ENCODE data around the gene OR10AD1.

DNA sequence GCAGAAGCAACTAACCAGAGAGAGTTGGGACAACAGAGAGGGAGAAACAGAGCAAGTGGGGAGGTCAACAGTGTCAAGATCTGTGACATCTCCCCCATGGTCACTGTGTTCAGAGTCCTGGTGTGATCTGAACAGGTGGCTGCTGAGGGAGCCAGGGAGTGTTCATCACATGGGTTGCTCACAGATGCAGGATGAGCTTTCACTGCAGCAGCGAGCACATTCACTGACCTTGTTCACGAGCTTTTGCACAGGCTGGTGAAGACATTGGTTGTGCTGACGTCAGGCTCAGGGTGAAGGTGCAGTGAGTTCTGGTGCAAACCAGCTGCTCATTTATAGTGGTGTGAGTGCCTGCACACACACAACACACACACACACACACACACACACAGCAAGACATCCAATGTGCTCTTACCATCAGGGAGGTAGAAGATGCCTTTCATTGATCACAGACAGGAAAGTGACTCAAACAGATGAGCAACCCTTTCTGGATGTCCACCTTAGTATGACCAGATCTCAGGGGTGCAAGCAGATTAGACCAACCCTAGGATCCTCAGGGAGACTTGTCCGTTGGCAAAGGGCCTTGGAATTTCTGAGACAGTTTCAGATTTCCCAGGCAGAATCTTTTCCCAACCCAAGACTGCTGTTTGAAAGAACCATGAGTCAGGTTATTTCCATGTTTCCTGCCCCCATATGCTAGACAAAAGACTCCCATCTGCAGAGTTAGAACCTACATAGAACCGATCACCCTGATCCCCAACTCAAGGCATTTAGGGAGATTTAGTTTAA lies 44.3 kb upstream of the OR10AD1 start:
- TF ChIP-seq, protein P1, sequence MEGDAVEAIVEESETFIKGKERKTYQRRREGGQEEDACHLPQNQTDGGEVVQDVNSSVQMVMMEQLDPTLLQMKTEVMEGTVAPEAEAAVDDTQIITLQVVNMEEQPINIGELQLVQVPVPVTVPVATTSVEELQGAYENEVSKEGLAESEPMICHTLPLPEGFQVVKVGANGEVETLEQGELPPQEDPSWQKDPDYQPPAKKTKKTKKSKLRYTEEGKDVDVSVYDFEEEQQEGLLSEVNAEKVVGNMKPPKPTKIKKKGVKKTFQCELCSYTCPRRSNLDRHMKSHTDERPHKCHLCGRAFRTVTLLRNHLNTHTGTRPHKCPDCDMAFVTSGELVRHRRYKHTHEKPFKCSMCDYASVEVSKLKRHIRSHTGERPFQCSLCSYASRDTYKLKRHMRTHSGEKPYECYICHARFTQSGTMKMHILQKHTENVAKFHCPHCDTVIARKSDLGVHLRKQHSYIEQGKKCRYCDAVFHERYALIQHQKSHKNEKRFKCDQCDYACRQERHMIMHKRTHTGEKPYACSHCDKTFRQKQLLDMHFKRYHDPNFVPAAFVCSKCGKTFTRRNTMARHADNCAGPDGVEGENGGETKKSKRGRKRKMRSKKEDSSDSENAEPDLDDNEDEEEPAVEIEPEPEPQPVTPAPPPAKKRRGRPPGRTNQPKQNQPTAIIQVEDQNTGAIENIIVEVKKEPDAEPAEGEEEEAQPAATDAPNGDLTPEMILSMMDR (IDR thresholded peaks at IDR 0.05), result no peak
- TF ChIP-seq EZH2 (IDR thresholded peaks at IDR 0.05) (no peak), EZH2phosphoT487 (IDR thresholded peaks at IDR 0.05) (no peak)

Data from neural progenitor cell (in vitro differentiated cells).